HG03575 (cell line): ENCODE results near the gene NEGR1.
A peak's percentile ranks its signal among the peaks of the same experiment; 100 is the strongest.

Experiments used
- ATAC-seq: cut with Tn5 transposase; IDR thresholded peaks from one replicate; pipeline ENCODE4 v1.9.1; 2021; ENCODE audit not compliant: unreplicated experiment, insufficient number of reproducible peaks, low FRiP score; ENCODE audit errors: extremely low read depth

Gene NEGR1

DNA sequence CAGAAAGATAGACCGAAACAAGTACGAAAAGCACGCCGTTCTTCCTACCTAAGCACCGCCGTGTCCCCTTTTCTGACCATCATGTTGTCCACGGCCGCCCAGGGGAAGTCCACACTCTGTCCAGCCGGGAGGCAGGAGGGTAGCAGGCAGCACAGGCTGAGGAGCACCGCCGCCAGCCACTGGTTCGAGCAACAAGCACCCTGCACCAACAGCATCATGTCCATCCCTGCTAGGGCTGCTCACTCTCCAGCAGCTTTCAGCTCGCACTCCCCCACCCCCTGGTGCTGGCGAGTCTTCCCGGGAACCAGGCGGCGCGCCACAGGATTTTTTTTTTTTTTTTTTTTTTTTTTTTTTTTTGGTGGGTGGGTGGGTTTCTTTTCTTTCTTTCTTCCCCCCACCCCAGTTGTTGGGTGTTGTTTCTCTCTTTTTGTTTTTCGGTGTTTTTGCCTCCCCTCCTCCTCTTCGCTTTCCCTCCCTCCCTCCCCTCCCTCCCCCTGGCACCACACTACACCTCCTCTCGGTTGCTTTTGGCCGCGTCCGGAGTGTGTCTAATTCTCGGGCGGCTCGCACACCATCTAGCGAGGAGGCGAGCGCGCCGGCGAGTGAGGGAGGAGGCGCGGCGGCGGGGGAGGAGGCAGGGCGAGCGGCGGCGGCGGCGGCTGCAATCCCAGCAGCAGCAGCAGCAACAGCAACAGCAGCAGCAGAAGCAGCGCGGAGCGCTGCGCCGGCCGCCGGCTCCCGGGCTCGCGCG, at the start of gene NEGR1:
TSS of gene NEGR1 (minus strand) at position 269 of the 751 bp plus-strand sequence.
- ATAC-seq = peak; percentile 43

DNA sequence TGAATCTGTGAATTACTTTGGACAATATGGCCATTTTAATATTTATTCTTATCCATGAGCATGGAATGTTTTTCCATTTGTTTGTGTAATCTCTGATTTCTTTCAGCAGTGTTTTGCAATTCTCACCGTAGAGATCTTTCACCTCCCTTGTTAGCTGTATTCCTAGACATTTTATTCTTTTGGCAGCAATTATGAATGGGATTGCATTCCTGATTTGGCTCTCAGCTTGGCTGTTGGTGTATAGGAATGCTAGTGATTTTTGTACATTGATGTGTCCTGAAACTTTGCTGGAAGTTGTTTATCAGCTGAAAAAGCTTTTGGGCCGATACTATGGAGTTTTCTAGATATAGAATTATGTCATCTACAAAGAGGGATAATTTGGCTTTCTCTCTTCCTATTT, 44.2 kb upstream of the NEGR1 start:
- no peak for ATAC-seq

DNA sequence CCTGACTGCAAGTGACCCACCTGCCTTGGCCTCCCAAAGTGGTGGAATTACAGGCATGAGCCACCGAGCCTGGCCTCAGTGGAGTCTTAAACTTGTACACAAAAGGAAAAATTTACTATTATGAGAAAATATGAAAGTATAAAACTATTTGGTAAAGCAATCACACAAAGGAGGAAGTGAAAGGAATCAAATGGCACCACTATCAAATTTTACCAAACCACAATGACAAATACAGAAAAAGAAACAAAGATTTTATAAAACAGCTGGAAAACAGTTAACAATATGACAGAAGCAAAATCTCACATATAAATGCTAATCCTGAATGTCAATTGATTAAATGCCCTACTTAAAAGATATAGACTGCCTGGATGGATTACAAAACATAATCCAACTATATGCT, 42.1 kb upstream of the NEGR1 start:
- ATAC-seq = no peak

- ATAC-seq = no peak
Observed at GRCh38 chr1:72322910-72323309, 40.6 kb upstream of the NEGR1 start.

GRCh38 chr1:72296501-72296900, 14.2 kb upstream of the NEGR1 start:
- ATAC-seq = no peak

GRCh38 chr1:72288886-72289285, 6.5 kb upstream of the NEGR1 start:
- ATAC-seq = no peak

GRCh38 chr1:72286401-72286800, 4.1 kb upstream of the NEGR1 start:
- no peak for ATAC-seq

DNA sequence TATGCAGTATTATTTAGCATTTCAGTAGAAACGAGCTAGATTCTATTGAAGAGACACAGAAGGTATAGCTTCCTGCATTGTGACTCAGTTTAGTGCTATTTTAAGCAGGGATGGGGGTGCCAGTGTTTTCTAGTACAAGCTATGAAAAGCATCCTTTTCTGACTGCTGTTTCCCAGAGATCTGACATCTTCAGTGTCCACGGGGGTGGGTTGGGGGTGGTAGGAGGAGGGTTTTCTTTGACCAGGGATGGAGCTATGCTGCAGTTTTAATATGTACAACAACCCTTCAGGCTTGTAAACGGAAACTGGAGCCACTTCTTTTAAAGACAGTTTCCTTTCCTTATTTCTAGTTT, 2.7 kb upstream of the NEGR1 start:
- no peak for ATAC-seq

DNA sequence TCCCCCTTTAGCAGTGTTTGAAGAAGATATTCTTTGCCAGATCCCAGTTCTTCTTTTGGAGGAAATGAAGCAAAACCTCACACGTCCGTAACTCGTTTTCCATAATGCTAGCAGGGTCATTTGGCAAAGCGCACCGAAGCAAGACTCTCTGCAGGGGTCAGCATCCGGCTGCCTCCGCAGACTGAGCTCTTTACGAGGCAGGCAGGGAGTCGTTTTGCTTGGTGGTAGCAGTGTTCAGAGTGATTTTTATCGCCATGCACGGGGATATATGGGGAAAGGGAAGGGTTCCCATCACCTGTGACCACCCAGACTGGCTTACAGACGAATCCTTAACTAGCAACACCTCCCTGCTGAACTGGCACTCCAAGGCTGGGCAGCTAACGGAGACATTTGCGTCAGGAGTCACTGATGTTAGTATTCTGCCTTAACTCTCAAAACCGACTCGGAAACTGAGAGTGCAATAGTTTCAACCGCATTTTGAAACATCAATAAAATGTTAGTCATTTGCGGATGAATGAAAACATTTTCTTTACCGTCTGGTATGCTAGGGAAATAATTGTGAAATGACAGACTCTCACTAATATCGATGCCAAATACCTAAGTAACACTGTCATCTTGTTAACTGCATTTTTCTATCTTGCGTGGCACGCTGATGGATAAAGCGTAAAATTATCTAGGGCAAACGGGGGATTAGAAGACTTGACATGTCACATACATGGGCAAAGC, 2.2 kb upstream of the NEGR1 start:
- ATAC-seq = peak; percentile 74

GRCh38 chr1:72284084-72284347, 1.7 kb upstream of the NEGR1 start:
- no peak for ATAC-seq

DNA sequence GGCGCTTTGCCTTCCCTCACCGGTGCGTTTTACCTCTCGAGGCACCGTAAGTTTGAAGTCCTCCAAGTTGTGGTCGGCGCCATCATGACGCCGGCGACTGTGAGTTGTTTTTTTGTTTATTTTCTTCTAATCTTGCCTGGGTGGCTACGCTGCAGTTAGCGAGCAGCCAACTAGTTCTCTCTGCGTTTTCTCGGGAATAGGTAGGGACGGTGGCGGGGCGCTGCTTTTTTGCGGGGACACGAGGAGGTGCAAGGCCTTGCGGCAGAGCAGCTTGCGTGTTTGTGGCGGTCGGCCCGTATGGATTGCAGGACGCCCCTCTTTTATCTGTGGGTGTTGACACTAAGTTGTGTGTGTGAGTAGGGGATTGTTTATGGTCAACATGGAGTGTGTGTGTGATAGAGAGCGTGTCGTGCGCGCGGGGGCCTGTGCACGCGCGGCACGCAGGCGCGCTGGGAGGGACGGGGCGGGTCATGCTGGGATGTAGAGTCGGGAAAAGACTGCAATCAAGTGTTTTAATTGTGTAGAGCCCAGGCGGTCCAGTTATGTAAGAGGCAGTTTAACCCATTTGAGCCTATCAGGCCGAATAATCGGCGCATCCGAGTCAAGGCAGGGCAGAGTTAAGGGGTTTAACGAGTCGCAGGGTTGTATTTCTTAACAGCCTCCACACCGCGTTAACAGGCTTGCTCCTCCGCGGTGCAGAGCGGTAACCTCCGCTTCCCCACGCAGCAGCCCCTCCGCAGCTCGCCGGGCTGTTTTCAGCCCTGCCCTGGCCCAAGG, 1.2 kb upstream of the NEGR1 start:
- ATAC-seq = no peak

DNA sequence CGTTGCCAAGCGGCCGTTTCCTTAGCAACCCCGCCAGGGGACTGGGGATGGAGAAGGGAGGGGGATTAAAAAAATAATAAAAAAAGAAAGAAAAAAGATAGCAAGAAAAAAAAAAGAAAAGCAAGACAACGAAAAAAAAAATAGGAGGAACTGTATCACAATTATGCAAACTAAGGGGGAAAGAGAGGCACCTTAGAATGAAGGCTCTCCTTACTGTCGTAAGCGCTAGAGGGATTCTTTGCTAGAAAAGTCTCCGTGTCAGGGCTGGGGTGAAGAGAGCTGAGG, 625 bp upstream of the NEGR1 start:
- no peak for ATAC-seq

DNA sequence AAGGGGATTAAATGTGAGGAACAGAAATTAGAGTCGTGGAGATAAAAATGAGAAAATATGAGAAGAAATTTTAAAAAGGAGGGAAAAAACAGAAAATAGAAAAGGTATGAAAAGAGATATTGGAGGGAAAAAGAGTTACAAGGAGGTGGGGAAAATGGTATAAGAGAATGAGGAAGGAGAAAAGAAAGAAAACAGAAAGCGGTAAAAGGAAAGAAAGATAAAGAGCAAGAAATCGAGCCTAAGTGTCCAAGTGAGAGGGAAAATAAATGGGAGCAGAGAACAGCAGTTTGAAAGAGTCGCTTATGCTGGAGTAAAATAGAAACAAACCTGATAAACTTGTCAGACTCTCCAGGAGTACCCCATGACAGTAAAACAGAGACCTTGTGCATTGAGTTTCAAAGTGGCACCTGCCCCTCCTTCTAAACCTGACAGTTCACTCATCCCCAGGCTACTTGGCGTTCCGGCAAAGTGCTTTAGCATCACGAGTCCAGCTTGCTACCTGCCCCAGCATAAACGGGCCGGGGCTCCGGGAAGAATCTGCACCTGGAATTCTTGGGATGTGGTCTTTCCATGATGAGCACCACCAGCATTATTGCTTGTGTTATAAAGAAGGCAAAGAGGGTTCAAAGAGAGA, 585 bp downstream of the NEGR1 start:
- ATAC-seq = no peak

- ATAC-seq = no peak
Observed at GRCh38 chr1:72281144-72281543, 1.2 kb downstream of the NEGR1 start.

GRCh38 chr1:72280711-72281110, 1.6 kb downstream of the NEGR1 start:
- ATAC-seq = no peak

GRCh38 chr1:72280131-72280530, 2.2 kb downstream of the NEGR1 start:
- no peak for ATAC-seq

DNA sequence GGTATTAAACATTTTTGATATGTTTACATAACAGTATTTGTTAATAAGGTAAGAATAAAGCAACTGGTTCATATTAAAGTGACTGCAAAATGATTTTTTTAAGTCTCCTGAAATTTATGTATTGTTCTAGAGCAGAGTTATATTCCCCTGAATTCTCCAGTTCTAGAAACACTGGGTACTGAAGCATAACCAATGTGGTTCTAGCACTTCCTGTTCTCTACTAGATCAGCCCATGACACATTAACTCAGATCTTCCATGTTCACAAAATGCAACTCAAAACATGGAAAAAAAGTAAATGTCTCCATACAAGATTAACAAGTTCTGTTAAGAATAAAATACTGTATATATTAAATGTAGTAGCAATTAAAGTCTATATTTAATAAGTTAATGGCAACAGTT, 3.9 kb downstream of the NEGR1 start:
- ATAC-seq = no peak

DNA sequence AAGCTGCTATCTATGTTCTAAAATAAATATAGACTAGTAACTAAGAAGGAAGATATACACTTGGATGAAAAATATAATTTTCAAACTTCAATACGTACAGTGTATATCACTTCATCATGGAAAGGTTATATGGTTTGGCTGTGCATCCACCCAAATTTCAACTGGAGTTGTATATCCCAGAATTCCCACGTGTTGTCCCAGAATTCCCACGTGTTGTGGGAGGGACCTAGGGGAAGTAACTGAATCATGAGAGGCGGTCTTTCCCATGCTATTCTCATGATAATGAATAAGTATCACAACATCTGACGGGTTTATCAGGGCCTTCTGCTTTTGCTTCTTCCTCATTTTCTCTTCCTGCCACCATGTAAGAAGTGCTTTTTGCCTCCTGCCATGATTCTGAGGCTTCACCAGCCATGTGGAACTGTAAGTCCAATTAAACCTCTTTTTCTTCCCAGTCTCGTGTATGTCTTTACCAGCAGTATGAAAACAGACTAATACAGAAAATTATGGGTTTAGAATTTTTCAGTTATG, 10.7 kb downstream of the NEGR1 start:
- ATAC-seq = no peak

GRCh38 chr1:72262735-72263134, 19.6 kb downstream of the NEGR1 start:
- ATAC-seq = no peak

GRCh38 chr1:72253132-72253531, 29.2 kb downstream of the NEGR1 start:
- ATAC-seq = no peak
